ENCODE measurements around the gene POLG. TPM values are rescaled to one million over a fixed set of nuclear protein-coding genes. Genes with fewer than 3 reads are reported as not detected.

POLG gene
- total and polyA plus RNA-seq, 2 of the 4 experiments (the other 2 are of a cell fraction) = 19.9 to 30.6 TPM

DNA sequence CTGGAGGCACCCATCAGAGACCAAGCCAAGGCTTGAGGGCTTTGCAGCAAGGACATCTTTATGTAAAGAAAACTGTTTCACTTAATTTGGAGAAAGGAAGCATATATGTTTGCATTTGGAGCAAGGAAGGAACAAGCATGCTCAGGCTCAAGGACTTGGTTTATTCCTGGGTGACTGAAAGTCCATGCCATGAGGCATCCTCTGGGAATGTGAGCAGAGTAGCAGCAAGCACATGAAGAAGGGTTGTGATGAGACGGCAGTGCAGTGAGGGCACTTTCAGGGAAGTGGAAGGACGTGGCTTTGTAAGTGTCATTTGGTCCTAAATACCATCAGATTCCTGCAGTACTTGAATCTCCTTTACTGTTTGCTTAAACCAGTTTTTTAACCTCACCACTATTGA is 26.8 kb downstream of the POLG start:
- Histone ChIP-seq H2BK5ac (ENCODE audit: low read depth, low read length, poor library complexity, severe bottlenecking) (peak overlapping the region; percentile 59), H4K20me1 (ENCODE audit: insufficient read depth, low read length) (no peaks in the 10 kb centered on the region), H3K36me3 (ENCODE audit: control insufficient read depth, insufficient read depth, low read length) (peaks cover 3% of the 10 kb centered on the region; the same call in 1 of the 2 replicates), H2AK9ac (replicated peaks; ENCODE audit: low read depth, low read length, poor library complexity) (peak overlapping the region; percentile 68), H3K56ac (ENCODE audit: extremely low read depth, insufficient read depth, low read length) (no peak overlapping the region), H3K27me3 (ENCODE audit: control insufficient read depth, insufficient read depth, low read length) (no peaks in the 10 kb centered on the region), H2AK5ac (ENCODE audit: low read depth, low read length) (no peak overlapping the region), H3K18ac (ENCODE audit: low read depth, low read length) (no peak overlapping the region), H3K79me1 (ENCODE audit: low read depth in 1 of 2, low read length in 2 of 2) (no peaks in the 10 kb centered on the region), H4K5ac (ENCODE audit: low read depth, low read length) (no peak overlapping the region), H2BK20ac (ENCODE audit: low read depth, low read length) (no peak overlapping the region), H3K14ac (replicated peaks; ENCODE audit: low read depth, low read length) (no peak overlapping the region), H3K4me2 (ENCODE audit: low read depth, low read length) (no peak overlapping the region; the same call in 1 of the 2 replicates), H3K23ac (ENCODE audit: low read depth, low read length) (no peak overlapping the region), H3K4me3 (ENCODE audit: insufficient read depth, low read depth, low read length) (no peak overlapping the region), H3K9me1 (ENCODE audit: insufficient read depth, low read length) (no peaks in the 10 kb centered on the region; the same call in 1 of the 2 replicates), H2BK15ac (ENCODE audit: low read depth, low read length) (no peak overlapping the region), H4K8ac (ENCODE audit: low read depth in 2 of 2, low read length in 2 of 2) (no peak overlapping the region), H2AFZ (replicated peaks; ENCODE audit: low read length, poor library complexity) (no peak overlapping the region), H3K4me1 (ENCODE audit: control insufficient read depth, insufficient read depth, low read length) (peaks cover 7% of the 10 kb centered on the region; the same call in 1 of the 2 replicates), H4K91ac (ENCODE audit: insufficient read depth, low read depth, low read length) (no peak overlapping the region), H3K9me3 (ENCODE audit: control insufficient read depth, insufficient read depth, low read length) (peaks cover 2% of the 10 kb centered on the region; the same call in 1 of the 2 replicates), H3K27ac (ENCODE audit: insufficient read depth, low read length) (no peak overlapping the region), H3K9ac (ENCODE audit: low read depth, low read length) (no peak overlapping the region), H2BK120ac (ENCODE audit: low read depth, low read length) (no peak overlapping the region), H3K4ac (ENCODE audit: low read depth, low read length) (no peak overlapping the region)
- intact Hi-C loops (cut with micrococcal nuclease) = loop anchor here (10.0 kb wide), 2 partner anchors 253 to 403 kb away; no protein-coding TSS in a partner anchor
- TF ChIP-seq, protein P1, sequence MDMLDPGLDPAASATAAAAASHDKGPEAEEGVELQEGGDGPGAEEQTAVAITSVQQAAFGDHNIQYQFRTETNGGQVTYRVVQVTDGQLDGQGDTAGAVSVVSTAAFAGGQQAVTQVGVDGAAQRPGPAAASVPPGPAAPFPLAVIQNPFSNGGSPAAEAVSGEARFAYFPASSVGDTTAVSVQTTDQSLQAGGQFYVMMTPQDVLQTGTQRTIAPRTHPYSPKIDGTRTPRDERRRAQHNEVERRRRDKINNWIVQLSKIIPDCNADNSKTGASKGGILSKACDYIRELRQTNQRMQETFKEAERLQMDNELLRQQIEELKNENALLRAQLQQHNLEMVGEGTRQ (IDR thresholded peaks at IDR 0.05; ENCODE audit: low read depth, low read length) = no peak
- TF ChIP-seq MXI1 (IDR thresholded peaks at IDR 0.05; ENCODE audit: borderline replicate concordance, low read depth, low read length) = 0 out of 2 replicates have a peak, but pooled peaks have one; percentile 33
- CTCF ChIA-PET = interaction anchor here (1.3 kb wide), 1 partner anchor 101 kb away, joined by 4 read pairs; no protein-coding TSS in a partner anchor
- peak; percentile 85 for ATAC-seq (ENCODE audit: low read depth)
- BruUV-seq (replicated peaks) = no TSS peak
- WGBS, 2 experiments (ENCODE audit: extremely low coverage in 2 of 2, insufficient read length in 1 of 2) = no CpG with 5 or more reads among the region's 2 CpGs
- POLR2A ChIA-PET (ENCODE audit: unreplicated experiment) = no interaction called here
- DNase-seq = peak; percentile 82
- in situ Hi-C loops (cut with MboI; ENCODE audit: low sequenced_read_pairs) = no loop called here
- dilution Hi-C loops (cut with HindIII; ENCODE audit: low sequenced_read_pairs, unreplicated experiment) = no loop called here

Data from IMR-90 (cell line).